Hematopoietic multipotent progenitor cell treated with erythropoietin and hydrocortisone succinate and interleukin-3 and kit ligand, for 17 days (in vitro differentiated cells): Measurements from ENCODE around the gene CDC25B.

ENCODE experiments used
- DNase-seq: peaks from one replicate; pipeline ENCODE4 v3.0.0-alpha.2; 2015; ENCODE audit warnings: low spot score

The CDC25B gene

GRCh38 chr20:3764659-3765058 is 31.5 kb upstream of the CDC25B start:
- no peak for DNase-seq

GRCh38 chr20:3765171-3765882 is 30.8 kb upstream of the CDC25B start:
- DNase-seq = no peak

GRCh38 chr20:3766422-3767109 is 29.5 kb upstream of the CDC25B start:
- no peak for DNase-seq

GRCh38 chr20:3767110-3767426 is 29.0 kb upstream of the CDC25B start:
- peak; percentile 73 for DNase-seq

GRCh38 chr20:3767427-3768341 is 28.4 kb upstream of the CDC25B start, which contains the start of gene ADISSP:
ADISSP (minus strand) TSS chr20:3767753; CDS start chr20:3760100, 7,653 bp downstream.
- DNase-seq = peak; percentile 97

GRCh38 chr20:3768342-3769130 is 27.6 kb upstream of the CDC25B start:
- DNase-seq = peak; percentile 66

GRCh38 chr20:3771552-3772058 is 24.5 kb upstream of the CDC25B start:
- DNase-seq = no peak

GRCh38 chr20:3775457-3776108 is 20.5 kb upstream of the CDC25B start:
- DNase-seq = no peak

- no peak for DNase-seq
Measured at GRCh38 chr20:3777381-3777715, 18.8 kb upstream of the CDC25B start.

GRCh38 chr20:3777716-3778629 is 18.1 kb upstream of the CDC25B start:
- no peak for DNase-seq

GRCh38 chr20:3778976-3779375 is 17.1 kb upstream of the CDC25B start:
- DNase-seq = no peak

GRCh38 chr20:3781153-3781910 is 14.8 kb upstream of the CDC25B start, which contains the start of gene SPEF1:
SPEF1 (minus strand) TSS chr20:3781448; CDS start chr20:3781287, 161 bp downstream.
- peak; percentile 73 for DNase-seq

GRCh38 chr20:3782597-3782996 is 13.5 kb upstream of the CDC25B start:
- DNase-seq = no peak

GRCh38 chr20:3783068-3783489 is 13.0 kb upstream of the CDC25B start:
- no peak for DNase-seq

- no peak for DNase-seq
Measured at GRCh38 chr20:3783511-3784195, 12.5 kb upstream of the CDC25B start.

GRCh38 chr20:3784216-3784853 is 11.8 kb upstream of the CDC25B start:
- no peak for DNase-seq

- DNase-seq = no peak
Measured at GRCh38 chr20:3784863-3785239, 11.3 kb upstream of the CDC25B start.
